ENCODE results near the gene PARD3B.

DNA sequence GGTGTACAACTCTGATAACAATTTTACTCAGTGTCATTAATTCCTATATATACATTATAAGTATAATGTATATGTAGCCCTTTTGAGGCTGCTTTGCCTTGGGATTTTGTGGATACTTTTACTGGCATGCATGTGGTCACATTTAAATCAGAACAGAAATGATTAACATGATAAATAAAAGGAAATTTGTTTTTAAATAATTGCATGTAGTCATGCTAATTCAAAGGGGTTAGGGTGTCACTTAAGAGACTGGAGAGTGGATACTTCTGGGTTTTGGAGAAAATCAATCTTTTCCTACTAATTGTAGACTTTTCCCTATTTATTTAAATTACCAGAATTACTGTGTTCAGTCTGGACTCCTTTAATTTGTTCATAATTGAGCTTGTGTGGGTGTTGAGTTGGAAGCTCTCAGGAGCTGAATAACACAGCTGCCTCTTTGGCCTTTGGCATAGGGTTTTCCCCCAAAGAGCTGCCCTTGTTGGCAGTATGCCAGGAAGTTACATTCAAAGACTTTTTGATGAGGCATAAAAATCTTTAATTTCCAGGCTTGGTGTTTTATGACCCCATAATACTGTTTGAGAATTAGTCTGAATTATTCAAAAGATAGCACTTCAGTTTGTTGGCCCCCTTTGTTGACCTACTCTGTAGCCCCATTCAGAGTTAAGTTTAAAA lies 652.3 kb downstream of the PARD3B start:
- TF ChIP-seq CTCF (IDR thresholded peaks at IDR 0.05; ENCODE audit: low read length) (no peak), EZH2 (optimal IDR thresholded peaks at IDR 0.05; ENCODE audit: low read depth, low read length) (no peak), EZH2phosphoT487 (IDR thresholded peaks at IDR 0.05; ENCODE audit: low read length) (no peak)

Measured in MM.1S (cell line).